HEK293T (cell line): Measurements from ENCODE around the gene TEX12.

Experiments
- BHLHE40 ChIP-seq: fragments of 450-650 bp; IDR thresholded peaks from 2 replicates; pipeline ENCODE4 v1.6.1; 2016; ENCODE audit warnings: mild to moderate bottlenecking, moderate library complexity, borderline replicate concordance
- ELF4 ChIP-seq: fragments of 450-650 bp; IDR thresholded peaks from 2 replicates; pipeline ENCODE4 v1.6.1; 2017; ENCODE audit warnings: antibody characterized with exemption
- FOXK2 ChIP-seq: fragments of 450-650 bp; IDR thresholded peaks from 2 replicates; pipeline ENCODE4 v1.6.1; 2016; ENCODE audit warnings: mild to moderate bottlenecking
- FOXM1 ChIP-seq: fragments of 450-650 bp; IDR thresholded peaks from 2 replicates; pipeline ENCODE4 v1.6.1; 2017; ENCODE audit warnings: mild to moderate bottlenecking, borderline replicate concordance
- NFRKB ChIP-seq: fragments of 450-650 bp; IDR thresholded peaks from 2 replicates; pipeline ENCODE4 v1.6.1; 2016; ENCODE audit warnings: mild to moderate bottlenecking, moderate library complexity
- SP1 ChIP-seq: fragments of 450-650 bp; IDR thresholded peaks from 2 replicates; pipeline ENCODE4 v1.6.1; 2017
- SUZ12 ChIP-seq: fragments of 450-650 bp; IDR thresholded peaks from 2 replicates; pipeline ENCODE4 v1.6.1; 2016; ENCODE audit warnings: mild to moderate bottlenecking
- TARDBP ChIP-seq: fragments of 450-650 bp; IDR thresholded peaks from 2 replicates; pipeline ENCODE4 v1.6.1; 2016

- TF ChIP-seq NFRKB: no peak
- TF ChIP-seq FOXM1: no peak
- TF ChIP-seq ELF4: no peak
- no peak for TF ChIP-seq BHLHE40
- no peak for TF ChIP-seq TARDBP
- no peak for TF ChIP-seq SUZ12
- no peak for TF ChIP-seq SP1
- TF ChIP-seq FOXK2: no peak
Measured at GRCh38 chr11:112160091-112160848, 6.9 kb upstream of the TEX12 start.
